Endometrium (tissue), 2 donors: ENCODE results near the gene GALNT7.
"Not testable (repeated sequence)": the region's sequence is repeated elsewhere in the genome, so short reads cannot be mapped to it uniquely, and the experiment has no call there.

Source experiments
- FAIRE-seq: peaks from 2 replicates; lab custom pipeline; 2012; peaks lifted over from hg19 to GRCh38; lab: Jason Lieb, UNC
- donor health status: control.
- donor health status: control.

GALNT7 gene

DNA sequence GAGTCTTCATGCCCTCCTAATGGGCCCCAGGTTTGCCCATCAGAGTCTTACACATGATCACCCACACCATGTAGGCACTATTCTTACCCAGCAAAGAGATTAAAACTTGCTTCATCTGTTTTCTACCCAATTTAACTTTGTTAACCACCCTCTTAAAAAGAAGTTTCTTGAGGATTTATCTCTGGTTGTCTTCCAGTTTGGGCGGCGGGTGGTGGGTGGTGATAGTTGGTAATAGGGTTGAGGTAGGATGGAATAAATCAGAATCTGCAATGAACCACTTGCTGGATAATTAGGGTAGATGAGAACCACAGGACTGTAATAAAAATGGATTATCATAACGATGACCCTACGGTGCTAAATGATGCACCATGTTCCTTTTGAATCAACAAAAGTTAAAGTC lies 30.9 kb downstream of the GALNT7 start:
- no peak for FAIRE-seq

GRCh38 chr4:173200103-173200884 lies 31.7 kb downstream of the GALNT7 start:
- no peak for FAIRE-seq

DNA sequence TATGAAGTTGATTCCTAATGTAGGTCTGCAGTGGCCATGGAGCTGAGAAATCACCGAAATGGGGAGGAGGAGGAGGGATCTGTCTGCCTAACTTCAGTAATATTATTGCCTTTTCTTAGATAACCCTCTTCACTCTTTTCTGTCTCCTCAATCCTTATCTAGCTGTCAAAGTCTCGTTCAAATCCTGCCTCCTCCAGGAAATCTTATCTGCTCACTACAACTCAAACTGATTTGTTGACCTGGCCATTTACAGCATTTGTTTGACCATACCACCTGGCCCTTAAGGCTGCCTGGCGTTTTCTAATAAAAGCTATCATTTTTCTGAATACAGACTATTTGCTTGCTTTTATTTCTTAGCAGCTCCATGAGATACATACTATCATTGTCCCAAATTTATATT lies 33.8 kb downstream of the GALNT7 start:
- FAIRE-seq: no peak

- no peak for FAIRE-seq
Measured at GRCh38 chr4:173205656-173206055, 37.0 kb downstream of the GALNT7 start.

- no peak for FAIRE-seq
Measured at GRCh38 chr4:173208420-173208819, 39.8 kb downstream of the GALNT7 start.

DNA sequence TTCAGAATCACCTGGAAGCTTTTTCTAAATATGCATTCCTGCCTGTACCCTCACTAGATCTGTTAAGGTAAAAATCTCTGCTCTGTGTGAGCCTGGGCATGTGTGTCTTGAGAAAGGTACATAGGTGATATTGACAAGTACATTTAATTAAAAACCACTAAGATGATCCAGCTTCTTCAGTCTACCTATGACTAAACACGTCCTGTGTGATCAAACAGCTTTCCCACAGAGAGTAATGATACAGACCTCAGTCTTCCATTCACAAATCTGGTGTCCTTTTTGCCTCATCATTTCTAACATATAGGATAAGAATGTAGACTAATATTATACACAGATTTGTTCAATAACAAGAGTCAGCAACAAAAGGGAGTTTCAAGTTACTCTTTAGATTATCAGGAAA lies 42.6 kb downstream of the GALNT7 start:
- no peak for FAIRE-seq

DNA sequence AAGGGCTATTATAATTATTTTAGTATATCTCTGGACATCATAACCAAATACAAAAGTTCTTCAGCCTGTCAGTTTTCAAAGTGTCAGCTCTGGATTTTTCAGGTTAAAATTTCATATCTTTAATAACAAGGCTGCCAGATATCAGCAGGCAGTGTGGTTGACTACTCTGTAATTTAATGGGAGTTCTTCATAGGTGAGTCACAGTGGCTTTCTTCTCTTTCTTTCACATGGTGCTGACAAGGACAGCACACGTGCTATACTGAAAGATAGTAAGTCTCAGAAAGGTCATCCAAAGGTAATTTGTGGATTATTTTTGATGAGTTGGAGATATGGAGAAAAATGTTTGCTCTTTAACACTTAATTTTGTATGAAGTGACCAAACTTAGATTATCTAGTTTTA lies 43.2 kb downstream of the GALNT7 start:
- no peak for FAIRE-seq

- FAIRE-seq: no peak
Measured at GRCh38 chr4:173212379-173212778, 43.8 kb downstream of the GALNT7 start.

- no peak for FAIRE-seq
Measured at GRCh38 chr4:173213296-173213695, 44.7 kb downstream of the GALNT7 start.

GRCh38 chr4:173214231-173214630 lies 45.6 kb downstream of the GALNT7 start:
- no peak for FAIRE-seq

- no peak for FAIRE-seq
Measured at GRCh38 chr4:173214661-173215060, 46.0 kb downstream of the GALNT7 start.

DNA sequence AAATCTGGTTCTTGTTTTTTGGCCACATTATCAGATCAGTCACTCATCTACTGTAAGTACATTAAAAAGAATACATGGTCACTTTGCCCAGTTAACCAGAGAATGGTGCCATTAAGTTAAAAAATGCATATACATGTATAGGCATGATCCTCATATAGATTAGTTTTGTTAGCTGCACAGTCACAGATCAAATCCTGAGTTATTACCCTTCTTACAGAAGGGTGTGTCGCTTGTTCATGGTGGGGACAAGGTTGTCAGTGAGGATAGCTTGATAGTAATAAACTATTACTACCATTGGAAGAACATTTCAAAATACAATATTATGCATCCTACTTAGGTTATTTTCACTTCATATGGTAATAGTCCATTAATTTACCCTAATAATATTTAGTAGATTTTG lies 48.5 kb downstream of the GALNT7 start:
- FAIRE-seq: no peak

GRCh38 chr4:173217727-173218126 lies 49.1 kb downstream of the GALNT7 start:
- no peak for FAIRE-seq

DNA sequence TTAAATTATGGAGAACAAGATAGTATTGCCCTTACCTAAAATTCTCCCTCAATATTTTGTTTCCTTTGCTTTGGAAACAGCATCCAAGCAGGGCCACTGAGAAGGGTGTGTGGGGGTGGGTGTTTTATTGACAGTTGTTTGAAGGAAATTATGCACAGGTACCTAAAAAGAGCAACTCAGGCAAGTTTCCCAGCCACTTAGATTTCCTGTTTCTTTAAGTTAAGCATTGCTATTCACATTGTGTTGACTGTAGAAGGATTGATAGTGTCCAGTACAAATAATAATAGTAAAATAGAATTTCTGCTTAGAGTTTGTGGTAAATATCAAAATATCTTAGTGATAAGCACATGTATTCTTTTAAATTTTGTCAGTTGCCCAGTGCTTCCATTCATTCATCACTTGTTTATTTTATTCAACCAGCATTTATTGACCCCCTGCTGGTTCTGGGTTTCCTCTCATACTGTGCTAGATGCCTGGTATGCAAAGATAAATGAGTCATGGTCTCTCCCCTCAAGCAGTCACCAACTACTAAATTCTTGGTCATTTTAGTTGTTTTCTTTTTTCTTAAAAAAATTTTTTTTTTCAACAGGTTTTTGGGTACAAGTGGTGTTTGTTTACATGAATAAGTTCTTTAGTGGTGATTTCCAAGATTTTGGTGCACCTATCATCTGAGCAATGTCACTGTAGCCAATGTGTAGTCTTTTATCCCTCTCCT lies 50.0 kb downstream of the GALNT7 start:
- FAIRE-seq: no peak

GRCh38 chr4:173219126-173219437 lies 50.5 kb downstream of the GALNT7 start:
- not testable (repeated sequence) for FAIRE-seq

- no peak for FAIRE-seq
Measured at GRCh38 chr4:173223743-173224142, 55.1 kb downstream of the GALNT7 start.

GRCh38 chr4:173226401-173226888 lies 57.8 kb downstream of the GALNT7 start:
- no peak for FAIRE-seq

DNA sequence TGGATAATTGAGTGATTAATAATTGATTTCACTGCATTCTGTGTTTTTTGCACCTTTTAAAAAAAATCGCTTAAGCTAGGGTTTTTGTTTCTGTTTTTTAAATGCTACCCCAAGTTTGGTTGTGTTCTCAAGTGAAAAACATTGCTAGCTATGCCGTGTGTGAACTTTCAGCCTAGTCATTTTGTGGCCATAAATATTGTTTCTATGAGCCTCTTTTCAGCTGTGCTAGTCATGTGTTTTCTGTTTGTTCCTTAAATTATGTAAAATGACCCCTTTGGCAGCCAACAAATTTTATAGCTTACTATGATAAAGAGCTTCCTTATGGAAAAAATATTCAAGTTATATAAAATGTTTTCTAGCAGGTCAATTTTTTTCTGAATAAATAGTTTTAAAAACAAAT lies 59.1 kb downstream of the GALNT7 start:
- no peak for FAIRE-seq

GRCh38 chr4:173230062-173230461 lies 61.5 kb downstream of the GALNT7 start:
- FAIRE-seq: no peak

GRCh38 chr4:173231916-173232315 lies 63.3 kb downstream of the GALNT7 start:
- no peak for FAIRE-seq

GRCh38 chr4:173233857-173234256 lies 65.2 kb downstream of the GALNT7 start:
- FAIRE-seq: no peak

- FAIRE-seq: no peak
Measured at GRCh38 chr4:173235050-173235449, 66.4 kb downstream of the GALNT7 start.

GRCh38 chr4:173236301-173236700 lies 67.7 kb downstream of the GALNT7 start:
- no peak for FAIRE-seq

GRCh38 chr4:173237152-173237551 lies 68.5 kb downstream of the GALNT7 start:
- FAIRE-seq: no peak
